Thyroid gland (tissue), 4 donors: ENCODE data around the gene SPINK4. TPM values are rescaled to one million over a fixed set of nuclear protein-coding genes. Genes with fewer than 3 reads are reported as not detected.

ENCODE experiments used
- DNase-seq, 2 donors: peaks; one replicate each; pipeline ENCODE4 v3.0.0-alpha.2; 2019
- H3K27ac ChIP-seq, 3 donors: fragments of 200-600 bp; sonication (generic); 1 replicate in 2 of 3; 2 replicates in 1 of 3; pipeline ENCODE4 v1.5.1; 2016 to 2019; ENCODE audit warnings: mild to moderate bottlenecking in 1 of 3, moderate library complexity in 1 of 3
- H3K27me3 ChIP-seq: fragments of 200-600 bp; sonication (generic); one replicate; pipeline ENCODE4 v1.5.1; 2019
- H3K36me3 ChIP-seq, 2 donors: fragments of 200-600 bp; sonication (generic); one replicate each; pipeline ENCODE4 v1.5.1; 2016 to 2019
- H3K4me1 ChIP-seq, 2 donors: fragments of 200-600 bp; sonication (generic); one replicate each; pipeline ENCODE4 v1.5.1; 2017 to 2019
- H3K4me3 ChIP-seq, 3 donors: fragments of 200-600 bp; sonication (generic); replicated peaks in 1 of 3; 1 replicate in 2 of 3; 2 replicates in 1 of 3; pipeline ENCODE4 v1.5.1; 2016; ENCODE audit warnings: mild to moderate bottlenecking in 1 of 3
- H3K9me3 ChIP-seq: fragments of 200-600 bp; sonication (generic); one replicate; pipeline ENCODE4 v1.5.1; 2017
- POLR2A ChIP-seq, 2 donors: fragments of 450-650 bp; IDR thresholded peaks; one replicate each; pipeline ENCODE4 v1.6.1; 2017; ENCODE audit warnings: antibody characterized with exemption in 2 of 2, mild to moderate bottlenecking in 2 of 2, moderate library complexity in 1 of 2
- WGBS, 2 donors: methylation state at CpG; one replicate each; pipeline ENCODE4 v1.1.5; 2017; 5-methylcytosine and 5-hydroxymethylcytosine counted together
- intact Hi-C: fragments of 100-400 bp; cut with DNase I; formaldehyde crosslinking; loops from one replicate; pipeline ENCODE4 v1.15.1; 2023
- total RNA-seq, 4 donors: library from RNA; depleted of rRNA; stranded (reverse); fragments of >200 nt; gene quantifications; one replicate each; pipeline ENCODE4 v1.2.3, GENCODE V29; 2016
- TF ChIP-seq, protein P1 (sequence below), 6 experiments: fragments of 200-600 bp in 3 of 6; fragments of 450-650 bp in 3 of 6; sonication (generic) in 3 of 6; IDR thresholded peaks; one replicate each; pipeline ENCODE4 v1.5.1; 2016 to 2019; ENCODE audit warnings: antibody characterized with exemption in 6 of 6, mild to moderate bottlenecking in 2 of 6, inconsistent platforms in 1 of 6, moderate library complexity in 1 of 6

Gene SPINK4
- total RNA-seq, 4 donors from 2014 or later = not detected

DNA sequence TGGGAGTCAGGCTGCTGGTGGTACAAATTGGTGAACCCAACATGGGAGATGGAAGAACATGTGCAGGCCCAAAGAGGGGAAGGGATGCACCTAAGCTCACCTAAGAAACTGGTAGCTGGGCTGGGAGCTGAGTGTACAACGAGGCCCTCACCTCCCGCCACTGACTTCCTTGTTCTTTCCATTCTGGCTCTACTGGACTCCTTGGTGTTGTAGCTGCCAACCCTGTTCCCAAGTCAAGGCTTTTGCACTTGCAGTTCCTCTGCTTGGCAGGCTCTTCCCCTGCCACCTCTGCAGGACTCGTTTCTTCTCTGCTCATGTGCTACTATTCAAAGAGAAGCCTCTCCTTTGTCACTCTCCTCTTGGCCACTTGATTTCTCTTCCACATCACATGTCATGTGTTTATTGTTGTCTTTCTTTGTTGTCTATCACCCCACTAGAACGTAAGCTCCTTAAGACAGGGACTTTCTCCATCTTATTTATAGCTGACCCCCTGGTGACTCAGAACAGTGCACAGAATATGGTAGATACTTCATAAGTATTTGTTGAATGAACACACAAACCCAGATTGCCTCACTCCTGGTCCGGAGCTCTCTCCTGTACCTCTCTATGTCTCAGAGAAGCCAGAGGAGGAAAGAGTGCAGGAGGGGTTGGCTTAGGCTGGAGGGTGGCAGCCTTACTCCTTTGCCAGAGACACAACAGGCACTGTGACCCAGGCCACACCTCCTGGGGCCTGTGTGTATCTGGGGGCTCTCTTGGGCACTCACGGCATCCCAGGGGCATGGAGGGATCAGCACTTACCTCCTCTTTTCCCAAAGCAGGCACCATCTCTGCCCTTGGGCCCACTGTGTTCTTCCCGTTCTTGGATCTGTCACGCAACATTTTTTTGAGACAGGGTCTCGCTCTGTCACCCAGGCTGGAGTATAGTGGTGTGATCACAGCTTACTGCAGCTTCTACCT lies 5.2 kb upstream of the SPINK4 start:
- 76 to 88% methylated on average over 9 of the region's 9 CpGs for WGBS, 2 donors
- Histone ChIP-seq H3K27ac (peak overlapping the region in 1 of 3 donors; percentile 40), H3K36me3 (no peaks in the 10 kb centered on the region), H3K27me3 (no peaks in the 10 kb centered on the region), H3K4me1 (peaks cover 0 to 24% of the 10 kb centered on the region in 2 donors), H3K9me3 (no peaks in the 10 kb centered on the region), H3K4me3 (no peak overlapping the region)
- TF ChIP-seq, protein P1, sequence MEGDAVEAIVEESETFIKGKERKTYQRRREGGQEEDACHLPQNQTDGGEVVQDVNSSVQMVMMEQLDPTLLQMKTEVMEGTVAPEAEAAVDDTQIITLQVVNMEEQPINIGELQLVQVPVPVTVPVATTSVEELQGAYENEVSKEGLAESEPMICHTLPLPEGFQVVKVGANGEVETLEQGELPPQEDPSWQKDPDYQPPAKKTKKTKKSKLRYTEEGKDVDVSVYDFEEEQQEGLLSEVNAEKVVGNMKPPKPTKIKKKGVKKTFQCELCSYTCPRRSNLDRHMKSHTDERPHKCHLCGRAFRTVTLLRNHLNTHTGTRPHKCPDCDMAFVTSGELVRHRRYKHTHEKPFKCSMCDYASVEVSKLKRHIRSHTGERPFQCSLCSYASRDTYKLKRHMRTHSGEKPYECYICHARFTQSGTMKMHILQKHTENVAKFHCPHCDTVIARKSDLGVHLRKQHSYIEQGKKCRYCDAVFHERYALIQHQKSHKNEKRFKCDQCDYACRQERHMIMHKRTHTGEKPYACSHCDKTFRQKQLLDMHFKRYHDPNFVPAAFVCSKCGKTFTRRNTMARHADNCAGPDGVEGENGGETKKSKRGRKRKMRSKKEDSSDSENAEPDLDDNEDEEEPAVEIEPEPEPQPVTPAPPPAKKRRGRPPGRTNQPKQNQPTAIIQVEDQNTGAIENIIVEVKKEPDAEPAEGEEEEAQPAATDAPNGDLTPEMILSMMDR (IDR thresholded peaks at IDR 0.05) = no peak
- TF ChIP-seq POLR2A (IDR thresholded peaks at IDR 0.05) = no peak
- intact Hi-C loops = no loop called here
- DNase-seq = no peak

DNA sequence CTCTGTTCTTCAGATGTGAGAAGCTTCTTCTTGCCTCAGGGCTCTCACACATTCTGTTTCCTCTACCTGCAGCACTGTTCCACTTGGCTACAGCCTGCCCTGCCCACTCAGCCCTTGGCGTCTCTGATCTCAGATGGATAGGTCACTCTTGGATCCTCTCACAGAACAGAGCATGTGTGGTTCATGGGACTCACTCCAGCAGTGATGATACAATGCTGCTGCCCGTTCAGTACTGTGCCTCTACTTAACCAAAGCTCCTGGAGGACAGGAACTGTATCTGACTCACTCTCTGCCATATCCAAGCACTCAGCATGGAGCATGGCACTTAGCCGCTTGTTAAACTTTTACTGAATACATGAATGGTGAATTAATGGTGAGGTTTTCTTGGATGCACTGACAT lies 3.4 kb upstream of the SPINK4 start:
- H3K4me1 ChIP-seq = peaks cover 0 to 14% of the 10 kb centered on the region in 2 donors
- no peaks in the 10 kb centered on the region for H3K27me3 ChIP-seq
- 49 to 74% methylated on average over 3 of the region's 3 CpGs for WGBS, 2 donors
- DNase-seq = no peak
- H3K36me3 ChIP-seq = no peaks in the 10 kb centered on the region
- H3K27ac ChIP-seq = no peak overlapping the region
- intact Hi-C loops = no loop called here
- H3K4me3 ChIP-seq = no peak overlapping the region
- TF ChIP-seq, protein P1 (IDR thresholded peaks at IDR 0.05) = no peak
- no peak for TF ChIP-seq POLR2A (IDR thresholded peaks at IDR 0.05)
- H3K9me3 ChIP-seq = no peaks in the 10 kb centered on the region

DNA sequence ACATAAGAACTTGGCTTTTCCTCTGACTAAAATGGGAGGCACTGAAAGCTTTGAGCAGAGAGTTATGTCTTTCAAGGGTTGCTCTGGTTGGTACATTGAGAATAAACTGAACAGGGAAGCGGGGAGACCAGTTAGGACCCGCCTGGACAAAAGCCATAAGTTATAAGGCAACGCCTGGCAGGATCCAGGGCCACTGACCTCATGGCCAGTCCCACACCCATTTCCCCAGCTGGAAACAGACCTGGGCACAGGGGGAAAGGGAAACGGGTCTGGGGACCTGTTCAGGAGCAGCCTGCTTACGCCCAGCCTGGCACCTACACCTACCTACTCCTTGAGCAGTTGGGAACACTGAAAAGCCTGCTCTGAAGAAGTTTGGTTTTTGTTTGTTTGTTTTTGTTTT lies 1.3 kb downstream of the SPINK4 start:
- TF ChIP-seq, protein P1 (IDR thresholded peaks at IDR 0.05) = no peak
- no peak for TF ChIP-seq POLR2A (IDR thresholded peaks at IDR 0.05)
- no peak for DNase-seq
- H3K36me3 ChIP-seq = no peaks in the 10 kb centered on the region
- 80 to 81% methylated on average over 5 of the region's 5 CpGs for WGBS, 2 donors
- intact Hi-C loops = no loop called here
- H3K4me1 ChIP-seq = no peaks in the 10 kb centered on the region
- no peaks in the 10 kb centered on the region for H3K9me3 ChIP-seq
- H3K27me3 ChIP-seq = no peaks in the 10 kb centered on the region
- H3K4me3 ChIP-seq = no peak overlapping the region
- no peak overlapping the region for H3K27ac ChIP-seq

DNA sequence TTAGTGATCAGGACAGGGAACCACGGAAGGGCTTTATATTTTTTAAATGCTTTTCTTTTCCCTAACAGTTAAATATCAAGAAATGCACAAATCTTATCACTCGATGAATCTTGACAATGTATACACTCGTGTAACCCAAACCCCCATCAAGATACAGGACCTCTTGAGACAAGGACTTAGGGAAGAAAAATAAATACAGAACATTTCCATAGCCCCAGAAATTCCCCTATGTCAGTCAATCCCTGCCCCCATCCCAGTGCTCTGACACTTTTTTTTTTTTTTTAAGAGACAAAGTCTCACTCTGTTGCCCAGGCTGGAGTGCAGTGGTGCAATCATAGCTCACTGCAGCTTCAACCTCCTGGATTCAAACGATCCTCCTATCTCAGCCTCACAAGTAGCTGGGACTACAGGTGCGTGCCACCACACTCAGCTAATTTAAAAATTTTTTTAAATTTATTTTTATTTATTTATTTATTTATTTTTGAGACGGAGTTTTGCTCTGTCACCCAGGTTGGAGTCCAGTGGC lies 2.7 kb downstream of the SPINK4 start:
- Histone ChIP-seq H3K4me1 (no peaks in the 10 kb centered on the region), H3K4me3 (no peak overlapping the region), H3K36me3 (no peaks in the 10 kb centered on the region), H3K27ac (no peak overlapping the region), H3K27me3 (no peaks in the 10 kb centered on the region), H3K9me3 (no peaks in the 10 kb centered on the region)
- no peak for TF ChIP-seq POLR2A (IDR thresholded peaks at IDR 0.05)
- TF ChIP-seq, protein P1 (IDR thresholded peaks at IDR 0.05) = no peak
- 67 to 70% methylated on average over 6 of the region's 6 CpGs for WGBS, 2 donors
- DNase-seq = no peak
- intact Hi-C loops = no loop called here
